OCI-LY7 (cell line): Measurements from ENCODE around the gene TMEM178B. TPM values are rescaled to one million over a fixed set of nuclear protein-coding genes. Genes with fewer than 3 reads are reported as not detected.

Experiments used
- BruUV-seq: library from RNA; stranded (reverse); fragments of 400-500 nt; replicated peaks from 2 replicates; lab custom pipeline; 2021; lab: Mats Ljungman, UMichigan
- CTCF ChIA-PET: fragments of 300-600 bp; sonication (Branson Sonifier 250); formaldehyde crosslinking; loops from one replicate; lab custom pipeline; 2022; ENCODE audit warnings: antibody characterized with exemption; ENCODE audit not compliant: unreplicated experiment; lab: Charles Lee
- POLR2A ChIA-PET: fragments of 300-600 bp; sonication (Branson Sonifier 250); formaldehyde crosslinking; loops from one replicate; lab custom pipeline; 2022; ENCODE audit warnings: antibody characterized with exemption; lab: Charles Lee
- DNase-seq: peaks from one replicate; pipeline ENCODE4 v3.0.0-alpha.2; 2015; ENCODE audit warnings: low spot score
- H2AFZ ChIP-seq: fragments of 200-600 bp; sonication (generic), shearing (Covaris generic); 2 replicates; pipeline ENCODE4 v1.6.1; 2014; ENCODE audit warnings: mild to moderate bottlenecking, antibody characterized with exemption, low read length, moderate library complexity
- H3K27ac ChIP-seq: fragments of 200-600 bp; sonication (generic); 2 replicates; pipeline ENCODE4 v1.5.1; 2014; ENCODE audit warnings: mixed run types, low read depth, mild to moderate bottlenecking, moderate library complexity, low read length, inconsistent platforms; ENCODE audit not compliant: poor library complexity, severe bottlenecking
- H3K36me3 ChIP-seq: fragments of 200-600 bp; sonication (generic); 2 replicates; pipeline ENCODE4 v1.6.1; 2014; ENCODE audit warnings: mild to moderate bottlenecking, antibody characterized with exemption, low read length, moderate library complexity, mixed read lengths; ENCODE audit not compliant: insufficient read depth
- H3K4me1 ChIP-seq: fragments of 200-600 bp; sonication (generic); 2 replicates; pipeline ENCODE4 v1.5.1; 2014; ENCODE audit warnings: mild to moderate bottlenecking, low read length; ENCODE audit not compliant: insufficient read depth, poor library complexity, severe bottlenecking
- H3K4me2 ChIP-seq: fragments of 200-600 bp; sonication (generic); 2 replicates; pipeline ENCODE4 v1.6.1; 2014; ENCODE audit warnings: mild to moderate bottlenecking, low read length
- H3K4me3 ChIP-seq: fragments of 200-600 bp; sonication (generic); 2 replicates; pipeline ENCODE4 v1.5.1; 2014; ENCODE audit warnings: mild to moderate bottlenecking, low read depth, low read length; ENCODE audit not compliant: poor library complexity, severe bottlenecking
- H3K79me2 ChIP-seq: fragments of 200-600 bp; sonication (generic); 2 replicates; pipeline ENCODE4 v1.6.1; 2016; ENCODE audit warnings: low read depth, mild to moderate bottlenecking, low read length, moderate library complexity, mixed read lengths; ENCODE audit not compliant: insufficient read depth
- H3K9me2 ChIP-seq: fragments of 200-600 bp; sonication (generic); 2 replicates; pipeline ENCODE4 v1.6.1; 2016; ENCODE audit warnings: mild to moderate bottlenecking, low read length, mixed read lengths; ENCODE audit not compliant: insufficient read depth
- H3K9me3 ChIP-seq: fragments of 200-600 bp; sonication (generic); 2 replicates; pipeline ENCODE4 v1.6.1; 2014; ENCODE audit warnings: mild to moderate bottlenecking, mixed run types, low read length, mixed read lengths
- H4K20me1 ChIP-seq: fragments of 200-600 bp; sonication (generic); 2 replicates; pipeline ENCODE4 v1.6.1; 2014; ENCODE audit warnings: mild to moderate bottlenecking, antibody characterized with exemption, low read length, moderate library complexity, mixed read lengths; ENCODE audit not compliant: insufficient read depth
- CTCF ChIP-seq: fragments of 200-600 bp; sonication (generic); conservative IDR thresholded peaks from 2 replicates; pipeline ENCODE4 v1.5.1; 2014; ENCODE audit warnings: mild to moderate bottlenecking, antibody characterized with exemption, low read length, moderate library complexity, mixed read lengths
- EZH2phosphoT487 ChIP-seq: fragments of 200-600 bp; sonication (generic); IDR thresholded peaks from 2 replicates; pipeline ENCODE4 v1.6.1; 2018; ENCODE audit warnings: low read depth, borderline replicate concordance, mild to moderate bottlenecking, mixed run types, antibody characterized with exemption, low read length, moderate library complexity, mixed read lengths
- intact Hi-C: fragments of 100-400 bp; cut with micrococcal nuclease; formaldehyde crosslinking; loops from one replicate; pipeline ENCODE4 v1.10.0; 2022; ENCODE audit not compliant: unreplicated experiment
- total RNA-seq, 2 experiments: library from RNA; depleted of rRNA in 1 of 2; stranded (reverse); fragments of >200 nt in 1 of 2; shearing (Covaris generic) in 1 of 2; gene quantifications; 2 replicates each; pipeline ENCODE4 v1.2.3, GENCODE V29; 2014 to 2022

Gene TMEM178B
- total RNA-seq, 2 experiments from 2014 or later: not detected

- Histone ChIP-seq H3K4me2 (no peak overlapping the region), H3K9me3 (no peaks in the 10 kb centered on the region), H3K9me2 (no peaks in the 10 kb centered on the region), H3K36me3 (no peaks in the 10 kb centered on the region), H2AFZ (no peak overlapping the region), H3K4me1 (no peaks in the 10 kb centered on the region), H4K20me1 (no peaks in the 10 kb centered on the region), H3K79me2 (no peaks in the 10 kb centered on the region), H3K27ac (no peak overlapping the region), H3K4me3 (no peak overlapping the region)
- no peak for DNase-seq
- TF ChIP-seq CTCF (no peak), EZH2phosphoT487 (no peak)
- no TSS peak for BruUV-seq
- POLR2A ChIA-PET: no interaction called here
- intact Hi-C loops: no loop called here
- CTCF ChIA-PET: no interaction called here
These were observed 343.6 kb downstream of the TMEM178B start for GRCh38 chr7:141417506-141417905.

- CTCF ChIA-PET: no interaction called here
- no peaks in the 10 kb centered on the region for H3K9me2 ChIP-seq
- H3K4me3 ChIP-seq: no peak overlapping the region
- H2AFZ ChIP-seq: no peak overlapping the region
- intact Hi-C loops: no loop called here
- H3K27ac ChIP-seq: no peak overlapping the region
- BruUV-seq: no TSS peak
- H3K36me3 ChIP-seq: no peaks in the 10 kb centered on the region
- H3K9me3 ChIP-seq: no peaks in the 10 kb centered on the region
- no peak overlapping the region for H3K4me2 ChIP-seq
- no peak for DNase-seq
- H3K4me1 ChIP-seq: no peaks in the 10 kb centered on the region
- no peak for TF ChIP-seq EZH2phosphoT487
- no peak for TF ChIP-seq CTCF
- no peaks in the 10 kb centered on the region for H3K79me2 ChIP-seq
- no peaks in the 10 kb centered on the region for H4K20me1 ChIP-seq
- POLR2A ChIA-PET: no interaction called here
These were observed 344.2 kb downstream of the TMEM178B start for GRCh38 chr7:141418066-141418465.

- no peak overlapping the region for H3K4me2 ChIP-seq
- H3K9me2 ChIP-seq: no peaks in the 10 kb centered on the region
- intact Hi-C loops: no loop called here
- CTCF ChIA-PET: no interaction called here
- H2AFZ ChIP-seq: no peak overlapping the region
- no peaks in the 10 kb centered on the region for H3K79me2 ChIP-seq
- POLR2A ChIA-PET: interaction anchor here (0.7 to 1.0 kb wide), 2 partner anchors 13 to 180 kb away, joined by 3 to 4 read pairs; no protein-coding TSS in a partner anchor
- H4K20me1 ChIP-seq: no peaks in the 10 kb centered on the region
- TF ChIP-seq EZH2phosphoT487 (no peak), CTCF (no peak)
- H3K4me1 ChIP-seq: no peaks in the 10 kb centered on the region
- no peak for DNase-seq
- no peak overlapping the region for H3K27ac ChIP-seq
- H3K4me3 ChIP-seq: no peak overlapping the region
- BruUV-seq: no TSS peak
- H3K36me3 ChIP-seq: no peaks in the 10 kb centered on the region
- H3K9me3 ChIP-seq: no peaks in the 10 kb centered on the region
These were observed 347.4 kb downstream of the TMEM178B start for GRCh38 chr7:141421306-141421705.
